ENCODE results near the gene CMIP.
A peak's percentile ranks its signal among the peaks of the same experiment; 100 is the strongest.

The CMIP gene

DNA sequence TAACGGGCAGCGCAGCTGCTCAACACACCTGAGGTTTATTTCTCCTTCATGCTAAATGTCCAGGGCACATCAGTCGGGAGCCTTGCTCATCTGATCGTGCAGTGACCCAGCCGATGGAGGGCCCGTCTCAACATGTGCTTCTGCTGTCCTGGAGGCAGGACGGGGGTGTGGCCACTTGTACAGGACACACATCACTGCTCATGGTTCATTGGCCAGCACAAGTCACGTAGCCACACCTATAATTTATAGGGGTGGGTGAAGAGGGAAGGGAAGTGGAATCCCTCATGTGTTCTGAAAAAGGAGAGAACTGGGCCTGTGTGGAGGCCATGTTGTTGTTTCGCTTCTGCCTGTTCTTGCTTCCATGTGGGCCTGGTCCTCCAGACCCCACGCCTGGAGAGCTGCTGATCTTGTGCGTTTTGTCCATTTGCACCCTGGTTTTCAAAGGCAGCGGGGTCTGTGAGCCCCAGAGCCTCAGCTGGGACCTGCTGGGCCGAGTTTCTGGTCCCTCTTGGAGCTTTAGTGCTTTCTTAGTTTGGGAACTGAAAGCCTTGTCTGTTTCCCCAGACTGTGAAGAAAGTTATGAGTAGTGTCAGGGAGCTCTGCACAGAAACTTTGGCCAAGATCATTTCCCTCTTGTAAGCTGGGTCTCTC is 60.5 kb downstream of the CMIP start:
- TF ChIP-seq, protein P1, sequence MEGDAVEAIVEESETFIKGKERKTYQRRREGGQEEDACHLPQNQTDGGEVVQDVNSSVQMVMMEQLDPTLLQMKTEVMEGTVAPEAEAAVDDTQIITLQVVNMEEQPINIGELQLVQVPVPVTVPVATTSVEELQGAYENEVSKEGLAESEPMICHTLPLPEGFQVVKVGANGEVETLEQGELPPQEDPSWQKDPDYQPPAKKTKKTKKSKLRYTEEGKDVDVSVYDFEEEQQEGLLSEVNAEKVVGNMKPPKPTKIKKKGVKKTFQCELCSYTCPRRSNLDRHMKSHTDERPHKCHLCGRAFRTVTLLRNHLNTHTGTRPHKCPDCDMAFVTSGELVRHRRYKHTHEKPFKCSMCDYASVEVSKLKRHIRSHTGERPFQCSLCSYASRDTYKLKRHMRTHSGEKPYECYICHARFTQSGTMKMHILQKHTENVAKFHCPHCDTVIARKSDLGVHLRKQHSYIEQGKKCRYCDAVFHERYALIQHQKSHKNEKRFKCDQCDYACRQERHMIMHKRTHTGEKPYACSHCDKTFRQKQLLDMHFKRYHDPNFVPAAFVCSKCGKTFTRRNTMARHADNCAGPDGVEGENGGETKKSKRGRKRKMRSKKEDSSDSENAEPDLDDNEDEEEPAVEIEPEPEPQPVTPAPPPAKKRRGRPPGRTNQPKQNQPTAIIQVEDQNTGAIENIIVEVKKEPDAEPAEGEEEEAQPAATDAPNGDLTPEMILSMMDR (IDR thresholded peaks at IDR 0.05; ENCODE audit: low read depth, low read length): no peak
- in situ Hi-C loops (cut with HindIII; ENCODE audit: low sequenced_read_pairs): no loop called here
- DNase-seq (ENCODE audit: low read depth, low spot score): no peak
- no peak overlapping the region for H3K4me3 ChIP-seq (ENCODE audit: low read depth, low read length)

DNA sequence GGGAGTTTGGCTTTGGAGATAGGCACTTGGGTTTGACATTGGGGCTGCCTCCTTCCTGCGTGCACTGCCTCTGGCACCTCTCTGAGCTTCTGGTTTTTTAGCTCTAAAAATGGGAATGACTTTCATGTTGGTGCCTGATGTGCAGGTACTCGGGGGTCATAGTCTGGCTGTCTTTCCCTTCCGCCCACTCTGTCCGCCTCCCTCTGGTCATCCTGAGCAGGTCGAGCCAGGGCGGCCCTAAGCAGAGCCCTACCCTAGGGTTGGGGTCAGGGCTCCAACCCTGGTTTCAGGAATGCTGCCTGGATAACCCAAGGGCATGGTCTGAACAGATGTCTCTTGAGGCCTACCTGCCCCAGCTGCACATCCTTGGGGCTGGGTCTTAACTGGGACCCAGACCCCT is 64.8 kb downstream of the CMIP start:
- no peak for DNase-seq (ENCODE audit: low read depth, low spot score)
- in situ Hi-C loops (cut with HindIII; ENCODE audit: low sequenced_read_pairs): no loop called here
- TF ChIP-seq, protein P1 (IDR thresholded peaks at IDR 0.05; ENCODE audit: low read depth, low read length): no peak
- H3K4me3 ChIP-seq (ENCODE audit: low read depth, low read length): no peak overlapping the region

DNA sequence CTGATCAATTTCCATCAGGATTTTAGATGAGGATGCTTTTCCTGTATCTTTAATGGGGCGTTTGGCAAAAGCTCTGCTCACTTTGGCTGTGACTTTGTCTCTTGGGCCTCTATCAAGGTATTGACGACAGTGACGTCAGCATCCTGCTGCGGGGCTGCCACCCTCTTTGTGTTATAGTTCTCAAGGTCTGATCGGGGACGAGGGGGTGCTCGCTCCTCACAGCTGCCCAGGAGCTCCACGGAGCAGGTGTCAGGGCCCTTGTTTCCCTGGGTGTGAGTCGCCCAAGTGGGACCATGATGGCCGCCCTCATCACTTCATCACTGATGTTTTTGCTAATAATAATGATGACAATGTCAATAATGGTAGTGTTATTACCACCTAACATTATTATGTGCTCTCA is 65.4 kb downstream of the CMIP start:
- in situ Hi-C loops (cut with HindIII; ENCODE audit: low sequenced_read_pairs): no loop called here
- TF ChIP-seq, protein P1 (IDR thresholded peaks at IDR 0.05; ENCODE audit: low read depth, low read length): no peak
- no peak overlapping the region for H3K4me3 ChIP-seq (ENCODE audit: low read depth, low read length)
- DNase-seq (ENCODE audit: low read depth, low spot score): no peak

DNA sequence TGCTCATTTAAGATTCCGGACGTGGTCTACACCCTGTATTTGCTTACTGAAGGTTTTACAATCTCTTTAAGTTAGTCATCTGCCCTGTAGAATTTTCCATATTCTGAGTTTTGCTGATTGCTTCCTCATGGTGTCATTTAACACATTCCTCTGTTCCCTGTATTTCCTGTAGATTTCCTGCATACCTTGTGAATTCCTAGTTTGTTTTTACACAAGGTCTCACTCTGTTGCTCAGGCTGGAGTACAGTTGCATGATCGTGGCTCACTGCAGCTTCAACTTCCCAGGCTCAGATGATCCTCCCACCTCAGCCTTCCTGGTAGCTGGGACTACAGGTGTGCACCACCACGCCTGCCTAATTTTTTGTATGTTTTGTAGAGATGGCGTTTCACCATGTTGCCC is 66.8 kb downstream of the CMIP start:
- H3K4me3 ChIP-seq (ENCODE audit: low read depth, low read length): no peak overlapping the region
- TF ChIP-seq, protein P1 (IDR thresholded peaks at IDR 0.05; ENCODE audit: low read depth, low read length): no peak
- in situ Hi-C loops (cut with HindIII; ENCODE audit: low sequenced_read_pairs): no loop called here
- DNase-seq (ENCODE audit: low read depth, low spot score): peak; percentile 83

DNA sequence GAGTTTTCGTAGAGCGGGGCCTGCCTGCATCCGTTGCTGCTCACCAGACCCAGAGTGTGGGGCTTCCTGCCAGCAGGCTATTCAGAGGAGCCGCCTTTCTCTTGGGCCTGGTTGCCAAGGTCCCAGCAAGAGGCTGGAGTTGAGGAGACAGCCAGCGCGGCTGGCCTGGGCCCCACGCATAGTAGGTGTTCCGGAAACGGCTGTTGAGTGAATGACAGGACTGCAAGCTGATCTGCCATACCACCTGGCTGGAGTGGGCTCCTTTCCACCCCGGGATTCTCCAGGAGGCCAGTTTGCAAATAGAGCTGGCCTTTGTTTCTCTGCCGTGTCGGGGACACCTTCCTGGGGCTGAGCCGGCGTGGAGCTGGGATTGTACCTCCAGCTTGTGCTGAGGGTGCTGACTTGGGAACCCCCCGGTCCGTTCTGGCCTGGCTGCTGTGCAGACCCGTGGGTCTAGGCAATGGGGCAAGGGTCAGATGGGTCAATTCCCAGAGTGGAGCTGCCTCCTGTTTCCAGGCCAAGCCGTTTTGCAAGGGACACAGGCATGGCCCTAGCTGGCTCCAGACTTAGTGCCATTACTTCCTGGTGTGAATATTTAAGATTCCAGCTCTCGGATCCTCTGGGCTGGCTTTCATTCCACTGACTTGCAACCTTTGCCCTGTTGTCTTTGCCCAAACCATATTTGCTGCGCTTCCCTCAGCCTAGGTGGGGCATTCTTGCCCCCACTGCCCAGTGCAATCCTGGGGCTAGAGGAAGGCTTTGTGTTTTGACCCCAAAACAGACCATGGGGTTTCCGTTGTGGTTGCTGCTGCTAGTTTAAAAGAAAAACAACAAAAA is 68.8 kb downstream of the CMIP start:
- TF ChIP-seq, protein P1 (IDR thresholded peaks at IDR 0.05; ENCODE audit: low read depth, low read length): no peak
- in situ Hi-C loops (cut with HindIII; ENCODE audit: low sequenced_read_pairs): no loop called here
- no peak overlapping the region for H3K4me3 ChIP-seq (ENCODE audit: low read depth, low read length)
- DNase-seq (ENCODE audit: low read depth, low spot score): peak; percentile 52

DNA sequence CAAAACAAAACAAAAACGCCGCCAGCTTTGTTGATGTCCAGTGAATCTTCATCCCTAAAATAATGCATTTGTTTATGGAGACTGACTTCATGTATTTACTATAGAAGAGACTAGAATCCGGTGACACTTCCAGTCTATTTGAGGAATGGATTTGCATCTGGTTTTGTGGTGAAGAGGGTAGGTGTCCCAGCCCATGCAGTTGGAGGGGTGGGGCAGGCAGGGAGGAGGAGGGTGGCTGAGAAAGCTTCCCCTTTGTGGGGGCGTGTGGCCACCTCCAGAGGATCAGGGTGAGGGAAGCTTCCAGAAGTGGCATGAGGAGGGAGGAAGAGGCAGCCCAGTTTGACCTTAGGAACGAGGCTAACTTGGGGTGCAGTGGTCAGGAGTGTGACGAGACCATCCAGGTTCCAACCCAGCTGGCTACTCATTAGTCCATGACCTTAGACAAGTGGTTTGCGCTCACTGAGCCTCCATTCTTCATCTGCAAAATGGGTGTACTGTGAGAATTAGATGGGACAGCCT is 69.5 kb downstream of the CMIP start:
- no peak for DNase-seq (ENCODE audit: low read depth, low spot score)
- in situ Hi-C loops (cut with HindIII; ENCODE audit: low sequenced_read_pairs): no loop called here
- H3K4me3 ChIP-seq (ENCODE audit: low read depth, low read length): no peak overlapping the region
- TF ChIP-seq, protein P1 (IDR thresholded peaks at IDR 0.05; ENCODE audit: low read depth, low read length): no peak
